GDM1 (cell line): ENCODE data around the gene BATF3.

Source experiments
- DNase-seq: peaks from one replicate; lab custom pipeline; 2025; lab: John Stamatoyannopoulos, UW

The BATF3 gene

DNA sequence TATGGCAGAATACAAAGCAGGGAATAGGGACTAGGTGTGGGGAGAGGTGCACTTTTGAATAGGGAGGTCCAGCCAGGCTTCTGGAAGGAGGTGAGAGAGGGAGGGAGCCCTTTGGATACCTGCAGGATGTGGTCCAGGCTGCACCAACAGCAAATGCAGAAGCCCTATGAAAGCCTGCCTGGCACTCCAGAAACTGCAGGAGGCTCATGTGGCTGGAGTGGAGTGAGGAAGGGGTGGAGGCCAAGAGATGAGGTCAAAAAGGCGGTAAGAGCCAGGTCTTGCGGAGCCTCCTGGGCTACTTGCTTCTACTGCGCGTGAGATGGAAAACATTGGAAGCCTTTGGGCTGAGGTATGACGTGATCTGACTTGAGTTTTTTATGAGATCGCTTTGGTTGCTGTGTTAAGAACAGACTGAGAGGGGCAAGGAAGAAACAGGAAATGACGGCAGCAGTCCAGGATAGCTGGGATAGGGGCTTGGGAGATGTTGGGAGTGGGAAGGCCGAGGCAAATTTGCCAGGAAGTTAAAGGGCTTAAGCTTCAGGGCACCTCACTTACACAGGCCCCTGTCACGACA, 4.4 kb upstream of the BATF3 start:
- no peak for DNase-seq

DNA sequence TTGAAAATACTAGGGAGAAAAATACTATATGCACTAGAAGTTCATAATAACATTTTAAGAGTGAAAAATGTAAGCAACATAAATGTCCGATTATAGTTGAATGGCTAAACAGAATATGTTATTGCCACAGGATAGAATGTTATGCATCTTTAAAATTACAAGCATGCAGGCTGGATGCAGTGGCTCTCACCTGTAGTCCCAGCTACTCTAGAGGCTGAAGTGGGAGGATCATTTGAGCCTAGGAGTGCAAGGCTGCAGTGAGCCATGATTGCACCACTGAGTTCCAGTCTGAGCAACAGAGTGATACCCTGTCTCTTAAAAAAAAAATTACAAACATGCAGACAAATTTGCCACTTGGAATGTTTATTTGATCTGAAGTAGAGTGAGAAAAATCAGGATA, 3.0 kb upstream of the BATF3 start:
- no peak for DNase-seq

- DNase-seq: no peak
These were observed 2.3 kb upstream of the BATF3 start for GRCh38 chr1:212701910-212702309.

DNA sequence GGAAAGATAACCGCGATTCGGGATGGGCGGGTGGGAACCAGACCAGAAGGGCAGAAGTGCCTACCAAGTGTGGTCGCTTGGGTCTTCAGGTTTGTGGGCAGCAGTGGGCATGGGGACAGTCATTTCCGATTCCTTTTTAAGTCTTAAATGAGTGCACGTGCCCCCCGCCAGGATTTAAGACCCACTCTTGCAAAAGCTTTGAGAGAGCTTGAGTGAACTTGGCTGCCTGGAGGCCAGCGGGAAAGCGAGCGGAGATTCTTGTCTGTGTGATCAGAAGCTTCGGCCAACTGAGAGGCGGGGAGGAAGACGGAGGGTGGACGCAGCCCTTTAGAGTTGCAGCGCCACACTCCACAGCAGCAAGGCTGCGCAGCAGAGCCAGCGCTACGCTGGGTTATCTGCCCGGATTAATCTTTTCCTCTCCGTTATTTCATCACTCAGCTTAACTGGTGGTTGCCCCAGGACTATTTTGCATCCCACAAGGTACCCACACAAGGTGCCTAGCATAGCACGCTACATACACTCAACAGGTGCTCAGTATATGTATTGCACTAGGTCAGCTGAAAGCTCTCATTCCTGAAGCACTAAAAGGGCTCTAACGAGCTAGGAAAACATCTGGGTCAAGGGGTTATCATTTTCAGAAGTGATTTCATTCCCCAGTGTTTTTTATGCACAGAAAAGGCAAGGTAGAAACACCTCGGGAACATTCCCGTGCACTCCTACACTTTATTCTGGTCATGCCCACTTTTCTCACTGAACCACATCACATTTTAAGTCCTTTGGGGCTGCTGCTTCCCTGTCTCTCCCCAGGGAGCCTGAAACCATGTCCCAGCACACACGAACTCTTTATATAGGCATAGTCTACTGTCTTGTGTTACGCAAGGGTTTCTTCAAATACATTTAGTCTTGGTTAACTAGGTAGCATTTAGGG, 1.5 kb upstream of the BATF3 start:
- no peak for DNase-seq

- no peak for DNase-seq
These were observed 717 bp upstream of the BATF3 start for GRCh38 chr1:212700223-212700891.

- DNase-seq: peak; percentile 23
These were observed 476 bp downstream of the BATF3 start for GRCh38 chr1:212699104-212699624.

DNA sequence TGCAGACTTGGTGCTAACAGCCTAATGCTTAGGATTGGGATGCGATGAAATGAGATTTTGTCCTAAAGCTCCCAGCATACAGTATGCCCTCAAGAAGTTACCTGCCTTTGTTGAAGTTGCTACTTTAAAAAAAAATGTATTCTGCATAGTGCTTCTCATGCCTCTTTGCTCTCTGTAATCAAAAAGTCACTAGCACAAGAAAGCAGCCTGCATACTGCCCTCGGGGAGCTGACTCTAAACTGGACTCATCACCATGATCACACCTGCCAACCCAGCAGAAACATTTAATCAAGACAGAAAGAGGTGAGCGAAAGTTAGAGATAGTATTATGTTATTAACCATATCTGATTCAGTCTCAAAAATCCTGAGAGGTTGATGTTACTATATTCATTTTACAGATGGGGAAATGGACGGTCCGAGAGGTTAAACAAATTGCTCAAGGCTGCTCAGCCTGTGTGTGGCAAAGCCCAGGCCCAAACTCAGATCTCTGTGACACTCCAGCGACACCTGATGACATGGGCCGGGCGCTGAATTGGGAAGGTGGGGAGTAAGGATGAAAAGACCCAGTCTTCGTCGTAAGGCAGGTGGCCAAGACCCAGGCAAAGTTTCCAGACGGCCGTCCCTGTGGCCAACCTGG, 1.1 kb downstream of the BATF3 start:
- DNase-seq: no peak

DNA sequence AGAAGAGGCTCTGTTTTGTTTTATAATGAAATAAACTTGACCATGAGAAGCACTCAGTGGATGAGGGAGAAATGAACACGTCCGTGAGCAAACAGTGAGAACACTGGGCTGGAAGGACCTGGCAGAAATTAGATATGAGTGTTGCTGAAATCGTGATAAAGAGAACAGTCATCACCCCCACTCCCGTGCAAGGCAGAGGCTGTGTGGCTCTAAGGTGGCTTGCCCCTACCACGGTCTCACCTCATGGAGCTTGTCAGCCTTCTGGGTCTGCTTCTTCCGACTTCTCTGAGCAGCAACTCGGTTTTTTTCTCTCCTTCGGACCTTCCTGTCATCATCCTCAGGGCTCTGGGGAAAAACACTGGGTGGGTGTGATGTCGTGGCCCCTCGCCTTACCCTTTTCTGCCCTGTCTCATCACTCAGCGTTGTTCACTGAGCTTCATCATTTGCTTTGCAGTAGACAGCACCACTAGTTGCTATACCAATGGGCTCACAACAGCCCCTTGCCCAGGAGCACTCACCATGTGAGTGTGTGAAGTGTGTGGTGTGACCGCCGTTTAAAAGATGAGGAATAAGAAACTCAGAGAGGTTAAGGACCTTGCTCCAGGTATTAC, 2.8 kb downstream of the BATF3 start:
- no peak for DNase-seq

DNA sequence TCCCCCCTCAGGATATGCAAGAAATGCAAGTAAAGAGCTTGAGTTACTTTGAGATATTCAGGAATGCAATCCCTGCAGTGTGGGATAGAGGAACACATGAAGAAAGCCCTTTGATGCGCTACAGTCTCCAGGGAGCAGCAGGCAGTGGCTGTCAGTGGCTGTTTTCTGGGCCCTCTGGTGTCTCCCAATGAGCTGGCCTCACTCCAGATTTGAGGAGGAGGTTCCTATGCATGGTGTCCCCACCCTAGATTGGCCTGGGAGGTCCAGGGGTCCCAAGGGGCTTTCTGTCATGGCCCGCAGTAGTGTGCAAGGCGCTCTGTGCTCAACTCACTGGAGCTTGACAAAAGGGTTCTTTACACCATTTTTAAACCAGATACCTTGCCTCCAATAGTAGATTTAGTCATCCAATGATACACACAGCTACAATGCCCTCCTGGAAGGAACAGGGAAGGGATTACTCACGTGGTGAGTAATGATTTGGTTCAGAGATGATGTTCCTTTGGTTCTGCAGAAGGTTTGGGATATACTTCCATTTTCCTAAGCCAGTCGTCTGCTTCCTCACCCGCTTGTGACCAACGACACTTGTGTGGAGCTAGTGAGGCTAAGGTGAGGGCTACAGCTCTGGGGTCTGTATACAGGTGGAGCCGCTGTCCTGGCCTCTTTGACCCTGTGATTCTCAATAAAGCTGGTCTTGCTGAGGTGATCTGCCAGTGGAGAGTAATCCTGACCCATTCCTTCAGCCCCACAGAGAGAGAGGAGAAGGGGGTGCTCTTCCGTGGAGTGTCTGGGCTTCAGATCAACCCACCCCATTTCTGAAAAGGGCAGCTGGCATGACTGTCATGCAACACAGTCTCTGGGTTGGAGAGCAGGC, 6.6 kb downstream of the BATF3 start:
- DNase-seq: no peak

DNA sequence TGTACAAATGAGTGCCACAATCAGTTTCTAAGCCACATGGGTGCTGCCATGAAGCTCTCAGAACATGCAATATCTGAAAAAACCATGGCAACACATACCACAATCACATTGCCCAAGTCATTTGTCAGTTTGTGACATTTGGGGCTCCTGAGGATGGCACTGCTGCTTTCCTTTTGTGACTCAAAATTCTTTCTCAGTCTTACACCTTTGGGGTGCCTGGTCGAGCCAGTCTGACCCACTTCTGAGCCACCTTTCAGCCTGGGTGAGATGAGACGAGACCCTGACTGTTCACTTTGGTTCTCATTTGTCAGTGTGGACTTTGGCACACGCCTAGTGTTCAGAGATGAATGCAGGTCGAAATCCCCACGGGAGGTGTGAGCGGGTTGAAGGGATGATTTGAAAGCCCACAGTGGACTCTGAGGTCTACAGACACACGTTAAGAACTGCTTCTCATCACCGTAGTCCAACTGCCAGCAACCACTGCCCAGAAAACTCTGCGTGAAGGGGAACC, 8.0 kb downstream of the BATF3 start:
- DNase-seq: no peak

DNA sequence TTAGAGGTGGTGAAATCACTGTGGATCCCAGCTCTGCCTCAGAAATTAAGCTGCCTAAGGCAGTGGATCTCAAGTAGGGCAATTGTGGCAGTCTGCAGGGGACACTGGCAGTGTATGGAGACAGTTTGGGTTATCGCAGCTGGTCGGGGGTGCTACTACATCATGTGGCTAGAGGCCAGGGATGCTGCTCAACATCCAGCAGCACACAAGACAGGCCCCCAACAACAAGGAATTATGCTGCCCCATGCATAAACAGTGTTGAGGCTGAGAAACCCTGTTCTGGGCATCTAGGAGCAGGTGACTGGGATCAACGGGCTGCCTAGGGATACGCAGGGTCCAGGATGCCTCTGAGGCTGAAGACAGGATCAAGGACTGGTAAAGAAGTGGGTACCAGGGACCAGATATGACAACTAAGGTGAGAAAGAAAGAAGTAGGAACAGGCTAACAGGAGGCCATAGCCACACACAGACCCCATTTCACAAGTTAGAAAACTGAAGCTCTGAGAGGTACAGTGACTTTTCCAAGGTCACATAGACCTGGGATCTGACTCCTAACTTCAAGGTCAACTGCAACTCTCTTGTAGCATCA, 8.7 kb downstream of the BATF3 start:
- no peak for DNase-seq

- DNase-seq: no peak
These were observed 9.7 kb downstream of the BATF3 start for GRCh38 chr1:212689758-212690529.

DNA sequence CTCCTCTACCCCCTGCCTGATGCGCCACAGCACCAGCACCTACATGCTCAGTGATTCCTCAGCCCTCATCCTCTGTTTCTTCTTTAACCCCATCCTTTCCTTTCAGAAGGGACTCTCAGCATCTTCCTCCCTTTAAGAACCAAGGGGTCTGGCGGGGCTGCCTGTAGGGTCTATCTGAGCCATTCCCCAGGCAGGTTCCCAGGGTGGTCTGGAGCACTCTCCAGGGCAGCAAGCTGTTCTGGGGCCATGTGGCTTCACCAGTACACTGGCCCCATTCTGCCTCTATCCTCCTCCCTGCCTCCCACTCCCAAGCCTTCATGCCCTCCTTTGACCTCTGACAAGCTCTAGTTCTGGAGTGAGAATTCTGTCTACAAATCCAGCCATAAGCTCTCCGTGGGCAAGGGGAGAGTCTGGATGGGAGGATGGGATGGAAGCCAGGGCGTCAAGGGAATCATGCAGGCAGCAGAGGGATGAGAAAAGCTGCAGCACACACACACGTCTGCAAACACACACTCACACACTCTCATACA, 10.4 kb downstream of the BATF3 start:
- DNase-seq: no peak

GRCh38 chr1:212688341-212689047, 11.1 kb downstream of the BATF3 start:
- no peak for DNase-seq

DNA sequence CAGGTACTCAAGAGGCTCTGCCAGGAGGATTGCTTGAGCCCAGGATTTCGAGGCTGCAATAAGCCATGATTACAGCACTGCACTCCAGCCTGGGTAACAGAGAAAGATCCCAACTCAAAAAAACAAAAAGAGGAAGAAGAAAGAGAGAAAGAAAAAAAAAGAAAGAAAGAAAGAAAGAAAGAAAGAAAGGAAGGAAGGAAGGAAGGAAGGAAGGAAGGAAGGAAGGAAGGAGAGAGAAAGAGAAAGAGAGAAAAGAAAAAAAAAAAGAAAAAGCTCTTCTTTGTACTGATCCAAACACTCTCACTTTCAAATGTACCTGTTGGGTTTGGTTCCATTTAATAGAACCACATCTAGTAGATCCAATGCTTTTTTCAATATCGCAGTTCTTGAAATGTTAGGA, 11.8 kb downstream of the BATF3 start:
- DNase-seq: no peak

- no peak for DNase-seq
These were observed 13.0 kb downstream of the BATF3 start for GRCh38 chr1:212686591-212686990.

- no peak for DNase-seq
These were observed 13.6 kb downstream of the BATF3 start for GRCh38 chr1:212686069-212686468.

- DNase-seq: no peak
These were observed 14.2 kb downstream of the BATF3 start for GRCh38 chr1:212685429-212685828.
